GM12878 (cell line): ENCODE measurements around the gene TRAPPC4. TPM values are rescaled to one million over a fixed set of nuclear protein-coding genes. Genes with fewer than 3 reads are reported as not detected.

Source experiments
- BCLAF1 ChIP-seq: fragments of 450-650 bp; IDR thresholded peaks from 2 replicates; pipeline ENCODE4 v1.6.1; 2017; ENCODE audit warnings: antibody characterized with exemption, mild to moderate bottlenecking, moderate library complexity
- BMI1 ChIP-seq: fragments of 450-650 bp; IDR thresholded peaks from 2 replicates; pipeline ENCODE4 v1.6.1; 2016; ENCODE audit warnings: mild to moderate bottlenecking, moderate library complexity, borderline replicate concordance
- CHD4 ChIP-seq: fragments of 200-600 bp; sonication (generic); IDR thresholded peaks from 2 replicates; pipeline ENCODE4 v1.6.1; 2016; ENCODE audit warnings: mild to moderate bottlenecking
- CTCF ChIP-seq, 3 experiments: IDR thresholded peaks in 2 of 3; conservative IDR thresholded peaks in 1 of 3; 2 replicates each; pipeline ENCODE4 v1.5.1; 2011; ENCODE audit warnings: low read depth in 3 of 3, low read length in 3 of 3, mild to moderate bottlenecking in 3 of 3, control low read depth in 2 of 3, moderate library complexity in 2 of 3, inconsistent platforms in 1 of 3, mixed read lengths in 1 of 3; ENCODE audit not compliant: control insufficient read depth in 2 of 3, insufficient read depth in 1 of 3; ENCODE audit errors: extremely low read depth in 1 of 3
- E2F8 ChIP-seq: fragments of 450-650 bp; IDR thresholded peaks from 2 replicates; pipeline ENCODE4 v1.6.1; 2018; ENCODE audit warnings: mild to moderate bottlenecking, low read depth, moderate library complexity; ENCODE audit not compliant: partially characterized antibody
- ELK1 ChIP-seq: IDR thresholded peaks from 2 replicates; pipeline ENCODE4 v1.6.1; 2012; ENCODE audit warnings: low read depth, low read length, improper control_type of control experiment
- HSF1 ChIP-seq: fragments of 150-350 bp; IDR thresholded peaks from 2 replicates; pipeline ENCODE4 v1.6.1; 2014; ENCODE audit warnings: mild to moderate bottlenecking, low read depth, low read length
- IRF4 ChIP-seq: IDR thresholded peaks from 2 replicates; pipeline ENCODE4 v1.6.1; 2011; ENCODE audit warnings: low read depth, low read length
- NFIC ChIP-seq: IDR thresholded peaks from 2 replicates; pipeline ENCODE4 v1.6.1; 2012; ENCODE audit warnings: low read depth, mild to moderate bottlenecking, inconsistent platforms, low read length, moderate library complexity
- NR2C1 ChIP-seq: fragments of 450-650 bp; IDR thresholded peaks from 2 replicates; pipeline ENCODE4 v1.6.1; 2017; ENCODE audit warnings: antibody characterized with exemption, mild to moderate bottlenecking, moderate library complexity
- POLR2AphosphoS5 ChIP-seq: IDR thresholded peaks from 2 replicates; pipeline ENCODE4 v1.6.1; 2011; ENCODE audit warnings: mild to moderate bottlenecking, low read length, inconsistent platforms
- RELB ChIP-seq: fragments of 450-650 bp; IDR thresholded peaks from 2 replicates; pipeline ENCODE4 v1.6.1; 2017; ENCODE audit warnings: low read depth, mild to moderate bottlenecking, moderate library complexity
- SREBF2 ChIP-seq: IDR thresholded peaks from 2 replicates; pipeline ENCODE4 v1.6.1; 2012; ENCODE audit warnings: mild to moderate bottlenecking, low read length
- TBL1XR1 ChIP-seq: IDR thresholded peaks from 2 replicates; pipeline ENCODE4 v1.6.1; 2012; ENCODE audit warnings: low read depth, low read length, improper control_type of control experiment
- WRNIP1 ChIP-seq: IDR thresholded peaks from 2 replicates; pipeline ENCODE4 v1.6.1; 2011; ENCODE audit warnings: low read depth, low read length, improper control_type of control experiment, borderline replicate concordance
- polyA plus RNA-seq, 11 experiments: library from polyadenylated mRNA; depleted of rRNA in 4 of 11; unstranded in 6 of 11; stranded (reverse) in 5 of 11; fragments of >200 nt; fragmentation: Nextera tagmentation in 4 of 11; fragmentation: Illumina TruSeq in 1 of 11; extraction: Ambion mirVana in 4 of 11; extraction: Trizol in 1 of 11; gene quantifications; 1 replicate in 1 of 11; 2 replicates in 10 of 11; pipeline versions ENCODE4 v1.2.1 to v1.2.3, GENCODE V29; 2011 to 2016; ENCODE audit warnings: inconsistent platforms in 2 of 11, missing spikeins in 2 of 11, low read depth in 1 of 11
- total RNA-seq, 4 experiments: library from RNA; depleted of rRNA in 3 of 4; stranded (reverse); fragments of >200 nt in 3 of 4; fragmentation: Illumina TruSeq in 1 of 4; extraction: Trizol in 1 of 4; gene quantifications; 2 replicates each; pipeline versions ENCODE4 v1.2.1 to v1.2.3, GENCODE V29; 2013 to 2021

The TRAPPC4 gene
- total and polyA plus RNA-seq, 10 of the 15 experiments (the other 5 are each of a cell fraction or from before 2014, with no cell fraction given) = 61.6 to 231 (median 98.8) TPM

- TF ChIP-seq E2F8 (no peak), RELB (peak; percentile 81), SREBF2 (no peak), IRF4 (no peak), TBL1XR1 (no peak), CHD4 (no peak), CTCF (IDR thresholded peaks at IDR 0.05 in 2 of 3, conservative IDR thresholded peaks at IDR 0.05 in 1 of 3; ENCODE audit: control insufficient read depth in 2 of 3, extremely low read depth in 1 of 3, insufficient read depth in 1 of 3, low read depth in 3 of 3, low read length in 3 of 3) (no peak), NFIC (no peak; the same call in 1 of the 2 replicates), NR2C1 (no peak), BCLAF1 (no peak), POLR2AphosphoS5 (peak; percentile 78), WRNIP1 (no peak), HSF1 (no peak), BMI1 (no peak), ELK1 (no peak)
Measured at GRCh38 chr11:119051440-119052162, 33.0 kb downstream of the TRAPPC4 start (continued).
